Osteoblast (primary cell): Measurements from ENCODE around the gene TMPRSS4. TPM values are rescaled to one million over a fixed set of nuclear protein-coding genes. Genes with fewer than 3 reads are reported as not detected.

Source experiments
- DNase-seq: peaks from one replicate; pipeline ENCODE4 v3.0.0; 2011; ENCODE audit warnings: low spot score, mixed read lengths; ENCODE audit not compliant: insufficient read length; ENCODE audit errors: missing footprints
- H2AFZ ChIP-seq: 2 replicates; pipeline ENCODE4 v1.6.0; 2011; ENCODE audit warnings: mild to moderate bottlenecking, low read length
- H3K27ac ChIP-seq: 2 replicates; pipeline ENCODE4 v1.5.1; 2011; ENCODE audit warnings: mild to moderate bottlenecking, low read depth, low read length, moderate library complexity
- H3K27me3 ChIP-seq: 2 replicates; pipeline ENCODE4 v1.6.0; 2012; ENCODE audit warnings: mild to moderate bottlenecking, control low read depth, inconsistent platforms, low read length, moderate library complexity; ENCODE audit not compliant: insufficient read depth
- H3K36me3 ChIP-seq: 2 replicates; pipeline ENCODE4 v1.5.1; 2011; ENCODE audit warnings: mild to moderate bottlenecking, low read length, control low read depth, moderate library complexity; ENCODE audit not compliant: insufficient read depth
- H3K4me1 ChIP-seq: 2 replicates; pipeline ENCODE4 v1.5.1; 2011; ENCODE audit warnings: mild to moderate bottlenecking, low read length, control low read depth, moderate library complexity; ENCODE audit not compliant: insufficient read depth
- H3K4me2 ChIP-seq: 2 replicates; pipeline ENCODE4 v1.6.0; 2011; ENCODE audit warnings: mild to moderate bottlenecking, low read length; ENCODE audit not compliant: insufficient read depth
- H3K4me3 ChIP-seq: fragments of 200-600 bp; sonication (generic); 3 replicates; pipeline ENCODE4 v1.5.1; 2012; ENCODE audit warnings: mild to moderate bottlenecking, low read length, inconsistent platforms; ENCODE audit not compliant: insufficient read depth
- H3K79me2 ChIP-seq: 2 replicates; pipeline ENCODE4 v1.6.0; 2012; ENCODE audit warnings: mild to moderate bottlenecking, low read length, control low read depth, inconsistent platforms; ENCODE audit not compliant: insufficient read depth
- H3K9me3 ChIP-seq: 2 replicates; pipeline ENCODE4 v1.5.1; 2011; ENCODE audit warnings: low read depth, low read length, control low read depth
- H4K20me1 ChIP-seq: 2 replicates; pipeline ENCODE4 v1.6.0; 2012; ENCODE audit warnings: mild to moderate bottlenecking, low read length, control low read depth; ENCODE audit not compliant: insufficient read depth
- total RNA-seq: library from RNA; depleted of rRNA; stranded (reverse); fragments of >200 nt; gene quantifications from 2 replicates; pipeline ENCODE4 v1.2.3, GENCODE V29; 2012
- TF ChIP-seq, protein P1 (sequence below): IDR thresholded peaks from 2 replicates; pipeline ENCODE4 v1.5.1; 2011; ENCODE audit warnings: mild to moderate bottlenecking, low read depth, low read length, moderate library complexity; ENCODE audit errors: extremely low read depth

Gene TMPRSS4
- total RNA-seq, 1 donor = not detected

DNA sequence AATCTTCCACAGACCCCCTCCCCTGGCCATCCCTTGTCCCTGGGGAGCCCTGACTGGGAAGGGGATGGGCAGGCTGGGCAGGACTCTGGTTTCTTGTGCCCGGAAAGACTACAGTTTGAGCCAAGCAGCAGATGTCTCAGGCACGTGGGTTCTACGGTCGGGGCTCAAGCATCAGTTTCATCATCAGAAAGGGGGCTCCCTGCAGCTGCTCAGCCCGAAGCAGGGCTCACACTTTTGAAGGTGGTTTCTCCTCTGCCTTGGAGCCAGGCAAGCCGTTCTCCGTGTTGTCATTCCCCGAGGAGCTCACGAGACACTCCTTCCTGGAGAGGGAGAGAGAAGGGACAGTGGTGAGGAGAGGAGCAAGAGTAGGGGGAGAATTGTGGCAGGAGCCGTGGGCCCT, 59.9 kb downstream of the TMPRSS4 start:
- no peaks in the 10 kb centered on the region for H3K79me2 ChIP-seq
- no peaks in the 10 kb centered on the region for H3K9me3 ChIP-seq
- H3K36me3 ChIP-seq = no peaks in the 10 kb centered on the region
- no peaks in the 10 kb centered on the region for H3K27me3 ChIP-seq
- no peak overlapping the region for H3K4me3 ChIP-seq
- TF ChIP-seq, protein P1, sequence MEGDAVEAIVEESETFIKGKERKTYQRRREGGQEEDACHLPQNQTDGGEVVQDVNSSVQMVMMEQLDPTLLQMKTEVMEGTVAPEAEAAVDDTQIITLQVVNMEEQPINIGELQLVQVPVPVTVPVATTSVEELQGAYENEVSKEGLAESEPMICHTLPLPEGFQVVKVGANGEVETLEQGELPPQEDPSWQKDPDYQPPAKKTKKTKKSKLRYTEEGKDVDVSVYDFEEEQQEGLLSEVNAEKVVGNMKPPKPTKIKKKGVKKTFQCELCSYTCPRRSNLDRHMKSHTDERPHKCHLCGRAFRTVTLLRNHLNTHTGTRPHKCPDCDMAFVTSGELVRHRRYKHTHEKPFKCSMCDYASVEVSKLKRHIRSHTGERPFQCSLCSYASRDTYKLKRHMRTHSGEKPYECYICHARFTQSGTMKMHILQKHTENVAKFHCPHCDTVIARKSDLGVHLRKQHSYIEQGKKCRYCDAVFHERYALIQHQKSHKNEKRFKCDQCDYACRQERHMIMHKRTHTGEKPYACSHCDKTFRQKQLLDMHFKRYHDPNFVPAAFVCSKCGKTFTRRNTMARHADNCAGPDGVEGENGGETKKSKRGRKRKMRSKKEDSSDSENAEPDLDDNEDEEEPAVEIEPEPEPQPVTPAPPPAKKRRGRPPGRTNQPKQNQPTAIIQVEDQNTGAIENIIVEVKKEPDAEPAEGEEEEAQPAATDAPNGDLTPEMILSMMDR = no peak
- H3K4me2 ChIP-seq = no peak overlapping the region
- peak; percentile 58 for DNase-seq
- no peak overlapping the region for H3K27ac ChIP-seq
- H2AFZ ChIP-seq = no peak overlapping the region
- no peaks in the 10 kb centered on the region for H4K20me1 ChIP-seq
- H3K4me1 ChIP-seq = no peaks in the 10 kb centered on the region

DNA sequence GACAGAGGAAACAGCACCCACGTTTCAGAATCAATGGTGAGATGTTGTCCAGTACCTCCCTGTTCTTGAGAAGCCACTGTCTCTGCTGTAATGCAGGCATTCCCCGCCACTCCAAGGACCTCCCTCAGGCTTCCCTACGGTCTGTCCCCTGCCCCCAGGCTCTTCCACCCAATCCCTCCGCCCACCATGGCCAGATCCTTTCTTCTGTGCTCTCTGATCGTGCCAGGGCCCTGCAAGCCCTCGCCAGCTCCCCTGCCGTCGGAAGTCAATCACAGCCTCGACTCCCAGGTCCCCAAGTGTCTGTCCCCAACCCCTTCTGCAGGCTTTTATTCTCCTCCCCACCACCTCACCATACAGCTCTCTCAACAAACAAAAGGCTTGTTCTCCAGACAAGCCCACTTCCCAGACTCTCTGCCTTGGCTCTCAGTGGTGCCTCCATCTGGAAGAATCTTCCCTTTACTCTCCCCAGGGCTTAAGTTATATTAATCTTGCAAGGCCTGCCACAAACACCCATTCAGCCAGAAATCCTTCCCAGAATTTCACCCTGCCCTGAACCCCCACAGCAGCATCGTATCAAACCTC, 62.1 kb downstream of the TMPRSS4 start:
- no peaks in the 10 kb centered on the region for H3K4me1 ChIP-seq
- H3K4me2 ChIP-seq = no peak overlapping the region
- no peaks in the 10 kb centered on the region for H3K79me2 ChIP-seq
- DNase-seq = peak; percentile 66
- no peak overlapping the region for H2AFZ ChIP-seq
- H3K9me3 ChIP-seq = no peaks in the 10 kb centered on the region
- H3K4me3 ChIP-seq = no peak overlapping the region
- TF ChIP-seq, protein P1 = no peak
- no peak overlapping the region for H3K27ac ChIP-seq
- H3K27me3 ChIP-seq = no peaks in the 10 kb centered on the region
- H3K36me3 ChIP-seq = no peaks in the 10 kb centered on the region
- no peaks in the 10 kb centered on the region for H4K20me1 ChIP-seq

DNA sequence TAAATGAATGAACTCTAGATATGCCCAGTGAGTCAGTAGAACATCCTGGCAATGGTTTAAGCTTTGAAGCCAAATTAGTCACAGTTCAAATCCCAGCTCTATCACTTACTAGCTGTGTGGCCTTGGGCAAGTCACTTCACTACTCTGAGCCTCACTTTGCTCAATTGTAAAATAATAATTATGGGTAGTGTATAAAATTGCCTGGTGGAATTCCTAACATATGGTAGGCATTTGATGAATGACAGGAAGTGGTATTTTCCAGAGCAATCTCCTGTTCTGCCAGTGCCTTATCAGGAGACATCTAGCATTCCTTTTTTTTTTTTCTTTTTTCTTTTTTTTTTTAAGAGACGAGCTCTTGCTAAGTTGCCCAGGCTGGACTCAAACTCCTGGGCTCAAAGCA, 62.7 kb downstream of the TMPRSS4 start:
- Histone ChIP-seq H3K4me3 (no peak overlapping the region), H3K36me3 (no peaks in the 10 kb centered on the region), H3K79me2 (no peaks in the 10 kb centered on the region), H4K20me1 (no peaks in the 10 kb centered on the region), H3K4me2 (no peak overlapping the region), H3K4me1 (no peaks in the 10 kb centered on the region), H3K9me3 (no peaks in the 10 kb centered on the region), H3K27ac (no peak overlapping the region), H2AFZ (no peak overlapping the region), H3K27me3 (no peaks in the 10 kb centered on the region)
- DNase-seq = no peak
- TF ChIP-seq, protein P1 = no peak

DNA sequence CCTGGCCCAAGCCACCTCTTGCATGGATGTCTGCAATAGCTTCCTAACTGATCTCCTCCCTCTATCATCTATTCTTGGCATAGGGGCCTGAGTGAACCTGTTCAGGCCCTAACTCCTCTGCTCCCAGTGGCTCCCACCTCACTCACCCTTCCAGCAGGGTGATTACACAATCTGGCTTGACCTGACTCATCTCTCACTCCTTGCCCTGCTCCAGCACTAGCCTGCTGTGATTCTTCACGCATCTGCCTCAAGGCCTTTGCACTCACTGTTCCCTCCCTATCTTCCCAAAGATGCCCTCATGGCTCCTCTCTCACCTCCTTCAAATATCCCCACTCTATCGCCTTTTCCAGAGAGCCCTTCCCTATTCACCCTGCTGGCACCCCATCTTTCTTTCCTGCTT, 65.2 kb downstream of the TMPRSS4 start:
- no peak overlapping the region for H3K27ac ChIP-seq
- TF ChIP-seq, protein P1 = no peak
- no peaks in the 10 kb centered on the region for H3K36me3 ChIP-seq
- H4K20me1 ChIP-seq = no peaks in the 10 kb centered on the region
- peaks cover 15% of the 10 kb centered on the region for H3K27me3 ChIP-seq
- no peak overlapping the region for H3K4me2 ChIP-seq
- no peaks in the 10 kb centered on the region for H3K4me1 ChIP-seq
- H3K9me3 ChIP-seq = no peaks in the 10 kb centered on the region
- no peaks in the 10 kb centered on the region for H3K79me2 ChIP-seq
- peak; percentile 79 for DNase-seq
- H2AFZ ChIP-seq = no peak overlapping the region
- H3K4me3 ChIP-seq = no peak overlapping the region
